ENCODE data around the gene MYCBP.

DNA sequence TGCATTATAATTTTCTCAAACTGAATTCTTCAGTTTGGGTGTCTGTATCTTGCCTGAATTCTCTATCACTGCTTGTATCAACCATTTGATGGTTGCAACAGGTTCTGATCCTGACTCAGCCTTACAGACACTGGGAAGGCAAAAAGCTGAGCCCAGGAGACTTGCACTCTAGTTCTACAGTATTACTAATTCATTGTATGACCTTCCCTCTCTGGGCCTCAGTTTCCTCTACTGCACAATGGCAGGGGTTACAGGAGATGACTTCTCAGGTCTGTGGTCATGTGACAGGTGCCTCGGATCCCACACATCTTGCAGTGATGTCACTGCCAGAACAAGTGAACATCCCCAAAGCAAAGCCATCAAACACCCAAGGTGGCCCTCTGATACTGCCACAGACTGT is 52.3 kb downstream of the MYCBP start:
- TF ChIP-seq, protein P1, sequence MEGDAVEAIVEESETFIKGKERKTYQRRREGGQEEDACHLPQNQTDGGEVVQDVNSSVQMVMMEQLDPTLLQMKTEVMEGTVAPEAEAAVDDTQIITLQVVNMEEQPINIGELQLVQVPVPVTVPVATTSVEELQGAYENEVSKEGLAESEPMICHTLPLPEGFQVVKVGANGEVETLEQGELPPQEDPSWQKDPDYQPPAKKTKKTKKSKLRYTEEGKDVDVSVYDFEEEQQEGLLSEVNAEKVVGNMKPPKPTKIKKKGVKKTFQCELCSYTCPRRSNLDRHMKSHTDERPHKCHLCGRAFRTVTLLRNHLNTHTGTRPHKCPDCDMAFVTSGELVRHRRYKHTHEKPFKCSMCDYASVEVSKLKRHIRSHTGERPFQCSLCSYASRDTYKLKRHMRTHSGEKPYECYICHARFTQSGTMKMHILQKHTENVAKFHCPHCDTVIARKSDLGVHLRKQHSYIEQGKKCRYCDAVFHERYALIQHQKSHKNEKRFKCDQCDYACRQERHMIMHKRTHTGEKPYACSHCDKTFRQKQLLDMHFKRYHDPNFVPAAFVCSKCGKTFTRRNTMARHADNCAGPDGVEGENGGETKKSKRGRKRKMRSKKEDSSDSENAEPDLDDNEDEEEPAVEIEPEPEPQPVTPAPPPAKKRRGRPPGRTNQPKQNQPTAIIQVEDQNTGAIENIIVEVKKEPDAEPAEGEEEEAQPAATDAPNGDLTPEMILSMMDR (IDR thresholded peaks at IDR 0.05) = no peak
- no peak for TF ChIP-seq POLR2A (IDR thresholded peaks at IDR 0.05)

Measured in body of pancreas (tissue), 4 donors.